Inferior parietal cortex (tissue), 1 donor: ENCODE measurements around the gene EMP2.
"Not testable (repeated sequence)": the region's sequence is repeated elsewhere in the genome, so short reads cannot be mapped to it uniquely, and the experiment has no call there.

ENCODE experiments used
- DNase-seq: peaks from one replicate; pipeline ENCODE4 v3.0.0-alpha.2; 2016; ENCODE audit errors: extremely low spot score

The EMP2 gene

DNA sequence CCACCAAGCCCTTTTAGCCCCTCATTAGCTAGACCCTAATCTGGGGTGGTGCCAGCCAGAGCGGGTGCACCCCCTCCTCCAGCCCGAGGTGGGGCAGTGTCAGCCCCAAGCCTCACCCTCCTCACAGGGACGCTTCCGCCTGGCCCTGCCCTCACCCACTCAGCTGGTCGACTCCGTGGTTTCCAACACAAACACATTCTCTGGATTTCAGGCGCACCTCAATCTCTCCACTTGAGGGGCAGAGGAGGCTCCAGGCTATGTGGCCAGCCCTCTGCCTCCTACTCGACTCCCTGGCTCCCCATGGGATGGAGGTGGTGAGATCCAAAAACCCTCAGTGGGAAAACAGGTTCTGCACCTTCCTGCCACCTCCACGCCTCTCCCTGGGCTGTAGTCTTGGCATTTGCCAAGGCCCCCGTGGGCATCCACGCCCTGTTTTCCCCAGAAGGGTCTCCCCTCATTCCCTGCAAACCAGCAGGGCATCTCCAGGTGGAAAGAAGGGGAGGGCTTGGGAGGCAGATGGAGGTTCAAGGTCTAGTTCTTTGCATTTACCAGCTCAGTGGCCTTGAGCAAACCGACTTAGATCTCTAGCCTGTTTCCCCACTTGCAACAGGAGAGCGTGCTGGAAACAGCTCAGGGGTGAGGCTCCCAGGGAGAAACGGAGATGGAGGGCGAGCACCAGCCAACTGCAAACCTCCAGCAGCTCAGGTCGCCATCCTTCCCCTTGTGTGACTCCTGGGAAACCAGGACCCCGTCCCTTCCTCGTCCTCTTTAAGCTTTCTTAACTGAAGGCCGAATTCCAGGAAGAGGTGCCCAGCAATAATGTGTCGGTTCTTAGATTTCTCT lies 1.7 kb downstream of the EMP2 start:
- no peak for DNase-seq

DNA sequence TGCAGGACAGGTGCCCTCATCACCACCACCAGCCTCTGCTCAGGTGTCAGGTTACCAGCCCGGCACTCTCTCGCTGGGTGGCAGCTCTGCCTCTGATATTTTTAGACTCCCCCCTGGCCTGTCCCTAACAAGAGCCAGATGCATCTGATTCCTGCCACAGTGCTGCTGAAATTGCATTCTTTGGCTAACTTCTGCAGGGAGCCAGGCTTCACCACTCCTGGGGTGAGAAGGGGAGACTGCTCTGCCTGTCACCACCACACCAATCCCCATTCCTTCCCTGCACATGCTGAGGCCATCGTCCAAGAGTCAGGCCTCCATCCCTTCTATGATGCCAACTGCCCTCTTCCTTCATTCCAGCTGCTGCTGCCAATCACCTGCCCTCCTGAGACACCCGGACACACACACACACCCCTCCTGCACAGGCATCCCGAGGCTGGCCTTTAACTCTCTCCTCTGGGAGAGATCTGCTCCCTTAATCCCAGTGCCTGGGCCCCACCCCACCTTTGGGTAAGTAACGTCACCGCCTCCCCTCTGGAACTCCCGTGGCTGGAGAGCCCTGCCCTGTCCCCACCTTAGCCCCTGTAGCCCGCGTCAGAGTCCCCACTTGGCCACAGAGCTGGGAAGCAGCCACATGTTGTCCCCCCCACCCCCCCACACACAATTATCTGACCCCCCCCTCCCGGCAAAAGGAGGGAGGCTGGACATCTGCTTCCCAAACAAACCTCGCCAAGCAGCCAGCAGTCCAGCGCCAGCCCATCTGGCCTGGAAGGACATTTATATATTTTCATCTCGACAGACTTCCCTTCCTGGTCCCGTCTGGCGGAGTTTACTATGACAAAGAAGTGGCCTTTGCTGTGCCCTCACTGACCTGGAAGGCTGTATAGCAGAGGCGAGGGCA lies 2.8 kb downstream of the EMP2 start:
- DNase-seq: no peak

DNA sequence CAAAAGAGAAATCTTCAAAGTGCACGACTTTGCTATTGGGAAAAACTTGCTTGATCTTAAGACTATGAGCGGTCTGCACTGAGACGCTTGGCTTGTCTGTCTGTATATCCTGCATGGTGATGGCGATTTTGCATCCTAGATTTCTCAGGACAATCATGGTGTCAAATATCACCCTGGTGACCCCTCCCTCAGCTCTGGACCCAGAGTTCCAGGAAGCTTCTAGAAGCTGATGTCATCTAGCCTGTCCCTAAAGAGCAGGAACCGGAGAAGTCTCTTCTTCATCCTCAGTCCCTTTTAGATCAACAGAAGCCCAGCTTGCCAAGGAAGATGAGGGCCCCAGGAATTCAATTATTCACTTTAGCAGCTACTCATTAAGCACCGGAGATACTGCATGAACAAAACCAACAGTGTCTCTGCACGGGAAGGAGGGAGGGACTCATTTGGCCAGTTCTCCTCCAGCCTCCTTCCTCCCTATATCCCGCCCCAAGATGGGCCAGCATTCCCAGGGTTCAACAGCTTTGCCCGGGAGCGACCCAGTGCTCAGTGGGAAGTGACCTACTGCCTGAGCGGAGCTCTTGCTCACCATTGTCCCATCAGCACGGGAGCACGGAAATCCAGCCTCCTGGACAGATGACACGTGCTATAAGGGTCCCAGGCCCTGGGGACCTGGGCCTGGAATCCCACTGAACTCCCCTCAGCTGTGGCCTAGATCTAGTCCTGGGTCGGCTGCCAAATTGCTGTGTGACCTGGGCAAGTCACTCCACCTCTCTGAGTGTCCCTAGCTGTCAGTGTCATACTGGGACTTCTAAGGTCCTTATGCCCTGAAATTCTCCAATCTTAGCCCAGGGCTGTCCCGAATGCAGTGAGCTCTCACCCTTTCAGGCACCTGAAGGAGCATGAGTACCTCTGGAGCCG lies 3.8 kb downstream of the EMP2 start:
- DNase-seq: no peak

DNA sequence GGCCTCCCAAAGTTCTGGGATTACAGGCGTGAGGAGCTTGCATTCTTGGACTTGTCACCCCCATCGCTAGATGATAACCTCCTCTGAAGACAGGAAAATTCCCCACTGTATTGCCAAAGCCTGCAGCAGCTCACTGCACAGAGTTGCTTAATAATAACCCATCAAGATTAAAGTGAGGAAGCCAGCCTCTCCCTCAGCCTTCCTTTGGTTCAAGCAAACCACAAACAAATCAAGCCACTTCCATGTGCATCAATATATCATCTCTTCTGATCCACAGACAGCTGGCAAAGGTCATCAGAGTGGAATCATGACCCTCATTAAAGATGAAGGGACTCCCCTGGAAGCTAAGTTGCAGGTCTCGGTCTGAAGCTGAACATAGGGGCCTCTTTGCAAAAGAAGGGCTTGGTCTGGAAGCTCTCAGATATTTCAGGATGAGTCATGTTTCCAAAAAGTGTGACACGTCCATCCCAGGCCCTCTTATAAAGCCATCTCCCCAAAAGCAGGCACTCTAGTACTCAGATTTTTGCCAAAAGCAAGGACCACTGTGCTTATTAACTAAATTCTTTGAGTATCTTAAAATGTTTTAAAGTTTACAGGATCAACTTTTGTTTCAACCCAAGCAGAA lies 4.8 kb downstream of the EMP2 start:
- no peak for DNase-seq

DNA sequence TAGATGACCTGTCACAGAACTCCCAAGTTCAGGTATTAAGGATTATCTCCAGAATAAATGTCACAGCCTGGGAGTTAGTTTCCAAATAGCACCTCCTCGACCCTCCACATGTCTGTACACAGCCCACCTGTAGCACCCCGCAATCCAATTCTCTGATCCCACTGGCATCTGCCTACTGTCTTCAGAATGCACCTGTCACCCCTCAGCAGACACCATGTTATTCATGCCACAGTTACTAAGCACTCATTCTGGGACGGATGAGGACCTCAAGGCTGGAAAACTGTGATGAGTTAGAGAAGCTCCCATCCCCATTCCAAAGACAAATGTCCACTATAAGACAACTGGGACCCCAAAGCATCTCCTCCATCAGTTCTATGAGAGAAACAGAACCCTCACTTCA lies 7.8 kb downstream of the EMP2 start:
- no peak for DNase-seq

DNA sequence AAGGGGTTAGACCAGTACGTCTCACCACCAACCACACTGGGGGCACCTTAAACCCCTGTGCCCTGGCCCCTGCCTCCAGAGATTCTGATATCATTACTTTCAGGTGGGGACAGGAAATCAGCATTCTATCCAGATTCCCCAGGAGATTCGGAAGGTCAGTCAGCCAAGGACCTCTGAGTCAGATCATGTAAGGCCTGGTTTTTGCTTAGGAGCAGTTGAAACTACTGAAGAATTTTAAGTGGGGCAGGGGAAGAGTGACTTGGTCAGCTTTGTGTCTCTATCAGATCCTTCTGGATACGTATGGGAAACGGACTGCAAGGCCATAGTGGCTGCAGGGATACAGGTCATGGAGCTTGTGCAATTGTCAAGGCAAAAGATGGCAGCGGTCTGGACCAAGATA lies 9.0 kb downstream of the EMP2 start:
- DNase-seq: no peak

DNA sequence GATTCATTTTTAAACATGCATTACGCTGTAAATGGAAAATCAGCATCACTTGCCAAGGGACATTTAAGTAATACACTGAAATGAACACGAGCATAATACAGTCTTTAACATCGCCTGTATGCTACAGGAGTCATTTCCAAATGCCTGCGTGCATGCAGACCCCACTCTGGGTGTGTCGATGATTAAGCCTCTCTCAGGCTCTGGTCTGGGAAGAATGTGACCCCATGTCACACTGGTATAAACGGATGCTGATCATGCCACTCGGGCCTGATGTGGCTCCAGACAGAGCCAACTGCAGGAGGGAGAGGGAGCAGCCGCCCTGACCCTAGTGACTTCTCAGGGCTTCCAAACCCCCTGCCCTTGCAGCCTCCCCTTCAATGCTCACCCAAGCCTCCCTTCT lies 10.8 kb downstream of the EMP2 start:
- DNase-seq: no peak

DNA sequence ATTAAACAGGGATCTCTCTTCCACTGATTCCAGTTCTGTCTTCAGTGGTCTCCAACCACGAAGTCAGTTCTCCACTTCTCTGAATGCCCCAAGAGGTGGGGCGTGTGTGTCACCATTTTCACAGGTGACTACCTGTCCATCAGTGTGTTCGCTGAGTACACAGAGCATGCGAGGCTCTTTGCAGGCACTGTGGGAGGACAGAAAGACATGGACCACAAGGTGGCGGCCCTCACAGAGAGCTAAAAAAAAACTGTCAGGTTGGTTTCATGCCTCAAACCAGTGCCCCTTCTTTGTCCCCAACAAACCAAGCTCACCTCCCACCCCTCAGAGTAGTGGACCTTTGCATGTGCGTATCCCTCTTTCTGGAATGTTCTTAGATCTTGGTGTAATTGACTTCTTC lies 13.8 kb downstream of the EMP2 start:
- no peak for DNase-seq

DNA sequence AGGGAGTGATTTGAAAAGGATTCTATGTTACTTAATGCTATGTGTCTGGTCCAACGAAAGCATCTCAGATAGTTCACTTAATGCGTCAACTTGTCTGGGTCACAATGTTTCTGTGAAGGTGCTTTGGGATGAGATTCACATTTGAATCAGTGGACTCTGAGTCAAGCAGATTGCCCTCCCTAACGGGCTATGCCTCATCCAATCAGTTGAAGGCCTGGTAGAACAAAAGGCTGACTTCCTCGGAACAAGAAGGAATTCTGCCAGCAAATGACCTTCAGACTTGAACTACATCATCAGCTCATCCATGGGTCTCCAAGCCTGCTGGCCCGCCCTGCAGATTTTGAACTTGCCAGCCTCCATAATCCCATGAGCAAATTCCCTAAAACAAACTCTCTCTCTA lies 15.2 kb downstream of the EMP2 start:
- no peak for DNase-seq

DNA sequence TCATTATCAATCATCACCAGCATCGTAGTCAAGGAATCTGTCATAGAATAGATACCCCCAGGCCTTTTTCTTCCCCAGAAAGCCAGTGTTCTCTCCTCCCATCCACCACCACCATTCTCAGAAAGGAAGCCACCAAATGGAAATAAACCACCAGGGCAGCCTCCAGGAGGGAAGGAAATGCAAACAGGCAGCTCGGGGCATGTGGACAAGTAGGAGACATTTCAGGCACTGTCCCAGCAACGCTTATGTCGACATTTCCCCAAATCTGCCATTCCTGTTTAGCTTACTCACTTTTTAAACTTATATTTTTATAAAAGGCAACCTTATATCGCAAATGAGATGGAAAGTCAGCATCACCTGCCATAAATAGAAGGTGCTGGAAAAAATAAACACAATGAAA lies 15.8 kb downstream of the EMP2 start:
- DNase-seq: no peak

DNA sequence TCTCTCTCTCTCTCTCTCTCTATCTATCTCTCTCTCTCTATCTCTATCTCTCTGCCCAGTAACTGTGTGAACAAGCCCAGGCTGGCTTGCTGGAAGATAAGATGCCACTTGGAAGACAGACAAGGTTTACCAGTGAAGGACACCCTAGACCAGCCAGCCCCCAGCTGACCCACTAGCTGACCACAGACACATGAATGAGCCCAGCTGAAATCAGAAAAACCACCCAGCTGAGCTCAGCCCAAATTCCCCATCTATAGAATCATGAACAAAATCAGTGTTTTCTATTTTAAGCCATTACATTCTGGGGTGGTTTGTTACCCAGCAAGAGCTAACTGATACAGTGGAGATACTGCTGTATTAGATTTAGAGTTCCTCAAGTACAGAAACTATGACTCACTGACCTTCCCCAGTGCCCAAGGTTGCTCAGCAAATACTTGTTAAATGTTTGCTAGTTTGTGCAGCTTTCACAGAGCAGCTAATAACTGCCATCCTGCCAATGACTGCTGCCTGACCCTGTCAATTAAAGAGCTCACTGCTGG lies 18.0 kb downstream of the EMP2 start:
- no peak for DNase-seq

DNA sequence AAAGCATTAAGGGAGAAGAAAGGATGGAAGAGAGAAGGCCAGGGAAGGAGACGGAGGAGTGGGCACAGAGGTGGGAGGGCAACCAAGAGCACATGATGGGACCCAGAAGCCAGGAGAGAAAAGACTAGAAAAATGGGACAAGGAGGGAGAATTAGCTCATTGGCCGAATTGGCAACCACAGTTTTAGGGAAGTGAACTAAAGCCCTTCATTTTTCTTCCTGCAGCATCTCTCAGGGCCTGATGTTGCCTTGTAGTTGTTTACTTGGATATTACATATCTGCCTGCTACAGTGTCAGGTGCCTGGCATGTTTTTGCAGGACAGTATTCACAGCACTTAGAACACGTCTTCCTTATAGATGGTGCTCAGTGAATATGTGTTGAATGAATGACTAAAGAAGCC lies 19.0 kb downstream of the EMP2 start:
- no peak for DNase-seq

DNA sequence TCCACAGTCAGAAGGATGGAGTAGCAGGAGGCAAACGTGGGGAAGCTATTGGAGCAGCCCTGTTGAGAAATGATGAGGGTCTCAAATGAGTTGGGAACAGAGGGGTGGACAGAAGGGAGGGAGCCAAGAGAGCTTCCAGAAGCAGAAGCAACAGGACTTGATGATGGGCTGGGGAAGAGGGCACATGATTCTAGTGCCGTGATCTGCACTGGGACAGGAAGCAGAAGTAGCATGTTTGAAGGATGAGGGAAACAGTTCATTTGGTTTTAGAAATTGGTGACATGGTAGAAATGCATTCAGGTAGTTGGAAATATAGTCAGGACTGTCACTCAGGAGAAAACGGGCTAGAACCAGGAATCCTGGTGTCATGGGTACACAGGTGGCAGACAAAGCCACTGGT lies 19.4 kb downstream of the EMP2 start:
- no peak for DNase-seq

DNA sequence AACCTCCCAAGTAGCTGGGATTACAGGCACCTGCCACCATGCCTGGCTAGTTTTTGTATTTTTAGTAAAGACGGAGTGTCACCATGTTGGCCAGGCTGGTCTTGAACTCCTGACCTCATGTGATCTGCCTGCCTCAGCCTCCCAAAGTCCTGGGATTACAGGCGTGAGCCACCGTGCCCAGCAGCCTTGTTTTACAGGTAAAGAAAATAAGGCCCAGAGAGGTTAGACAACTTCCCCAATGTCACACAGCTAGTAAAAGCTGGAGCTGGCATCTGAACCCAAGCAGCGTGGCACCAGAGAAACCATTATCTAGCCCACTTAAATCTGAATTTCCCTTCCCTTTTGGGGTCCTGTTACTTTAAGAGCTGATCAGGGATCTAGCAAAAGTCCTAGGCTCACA lies 20.6 kb downstream of the EMP2 start:
- DNase-seq: not testable (repeated sequence)

DNA sequence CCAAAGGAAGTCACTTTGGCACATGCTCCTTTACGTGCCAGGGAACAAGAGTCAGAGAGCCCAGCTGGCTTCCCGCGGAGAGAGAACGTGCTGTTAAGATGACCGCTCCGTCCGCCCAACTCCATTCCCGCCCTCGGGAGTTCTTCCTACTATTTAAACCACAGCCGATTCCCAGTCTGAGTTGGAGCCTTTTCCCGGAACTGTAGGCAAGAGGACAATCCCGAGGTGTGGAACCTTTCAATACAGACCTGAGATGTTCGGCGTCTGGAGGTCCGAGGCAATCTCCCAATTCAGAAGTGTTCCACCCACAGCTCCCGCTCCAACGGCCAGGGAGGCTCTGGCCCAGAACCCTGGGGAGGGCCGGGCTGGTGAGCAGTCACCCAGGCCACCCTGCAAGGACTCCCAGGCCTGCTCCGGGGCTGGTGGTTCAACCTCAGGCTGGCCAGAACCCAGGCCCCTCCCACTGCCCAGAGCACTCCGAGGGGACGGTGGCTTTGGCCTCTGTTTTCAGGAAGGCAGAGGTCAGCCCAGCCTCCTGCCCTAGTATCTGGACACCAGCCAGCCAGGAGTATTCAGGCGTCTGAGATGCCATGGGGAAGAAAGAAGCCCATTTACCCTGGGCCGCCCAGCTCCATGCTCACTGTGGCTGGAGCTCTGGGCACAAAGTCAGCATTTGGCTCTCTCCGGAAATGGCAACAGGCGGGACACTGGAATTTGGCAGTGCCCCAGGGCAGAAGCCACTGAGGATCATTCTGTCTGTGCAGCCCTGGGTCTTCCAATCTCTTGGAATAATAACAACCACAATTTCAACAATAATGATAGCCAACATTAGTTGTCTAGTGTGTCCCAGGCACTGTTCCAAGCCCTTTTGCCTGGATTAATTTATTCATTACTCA lies 21.4 kb downstream of the EMP2 start:
- peak; percentile 11 for DNase-seq

DNA sequence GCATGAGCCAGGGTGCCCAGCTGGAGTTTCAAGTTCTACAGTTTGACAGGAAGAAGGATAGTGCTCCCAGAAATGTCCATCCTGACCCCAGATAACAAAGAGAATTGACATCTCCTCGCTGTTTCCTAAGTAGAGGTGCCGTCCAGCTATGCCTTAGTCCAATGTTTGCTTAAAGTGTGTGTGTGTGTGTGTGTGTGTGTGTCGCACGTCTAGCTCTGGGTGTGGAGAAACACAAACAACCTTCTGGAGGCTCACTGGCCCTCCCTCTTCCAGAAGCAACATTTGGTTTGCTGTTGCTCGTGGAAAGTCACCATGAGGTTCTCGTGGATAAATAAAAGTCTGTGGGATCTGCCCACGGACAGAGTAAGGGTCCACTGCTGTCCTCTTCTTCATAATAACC lies 22.1 kb downstream of the EMP2 start:
- no peak for DNase-seq

DNA sequence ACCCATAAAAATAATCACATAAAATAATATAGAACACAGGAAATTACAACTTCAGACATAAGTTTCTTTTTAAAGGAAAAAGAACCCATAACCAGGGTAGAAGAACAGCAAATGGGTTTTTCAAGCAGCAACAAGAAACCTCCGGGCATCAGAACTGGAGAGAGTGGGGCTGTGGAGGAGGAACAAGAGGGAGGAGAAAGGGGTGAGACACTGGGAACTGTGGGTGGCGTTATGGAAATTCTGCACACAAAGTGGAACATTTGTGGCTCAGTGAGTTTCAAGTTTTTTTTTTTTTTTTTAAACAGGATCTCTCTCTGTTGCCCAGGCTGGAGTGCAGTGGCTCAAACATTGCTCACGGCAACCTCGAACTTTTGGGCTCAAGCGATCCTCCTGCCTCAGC lies 22.6 kb downstream of the EMP2 start:
- no peak for DNase-seq

DNA sequence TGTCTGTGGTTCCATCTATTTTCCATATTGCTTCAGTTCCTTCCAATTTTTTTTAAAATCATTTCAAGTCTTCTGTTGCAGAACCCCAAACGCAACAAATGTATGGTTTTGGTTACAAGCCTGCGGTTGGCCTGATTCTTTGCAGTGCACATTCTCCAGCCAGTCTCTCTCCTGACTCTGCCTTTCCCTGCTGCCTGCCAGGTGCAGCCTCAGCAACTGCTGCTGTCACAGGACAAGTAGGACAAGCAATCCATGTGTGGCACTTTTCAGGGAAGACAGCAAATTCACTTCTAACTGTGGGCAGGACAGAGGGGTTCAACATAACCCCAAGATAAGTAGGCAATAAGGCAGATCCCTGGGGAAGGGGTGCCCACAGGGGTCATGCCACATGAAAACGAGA lies 24.2 kb downstream of the EMP2 start:
- DNase-seq: no peak

DNA sequence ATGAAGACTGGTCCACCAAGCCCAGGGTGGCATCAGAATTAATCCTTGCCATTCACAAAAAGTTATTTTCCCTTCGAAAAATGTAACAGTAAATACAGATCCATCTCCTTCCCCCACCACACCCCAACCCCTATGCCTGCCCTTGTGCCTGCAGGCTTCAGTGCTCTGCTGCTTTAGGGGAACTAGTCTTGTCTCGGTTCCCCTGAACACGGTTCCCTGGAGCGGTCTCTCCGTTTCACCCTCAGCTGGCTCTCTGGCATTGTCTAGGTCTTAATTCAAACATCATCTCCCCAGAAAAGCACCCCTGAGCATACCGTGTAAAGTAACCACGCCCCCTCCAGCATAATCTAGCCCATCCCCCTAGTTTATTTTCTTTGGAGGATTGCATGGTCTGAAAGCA lies 25.8 kb downstream of the EMP2 start:
- DNase-seq: no peak

DNA sequence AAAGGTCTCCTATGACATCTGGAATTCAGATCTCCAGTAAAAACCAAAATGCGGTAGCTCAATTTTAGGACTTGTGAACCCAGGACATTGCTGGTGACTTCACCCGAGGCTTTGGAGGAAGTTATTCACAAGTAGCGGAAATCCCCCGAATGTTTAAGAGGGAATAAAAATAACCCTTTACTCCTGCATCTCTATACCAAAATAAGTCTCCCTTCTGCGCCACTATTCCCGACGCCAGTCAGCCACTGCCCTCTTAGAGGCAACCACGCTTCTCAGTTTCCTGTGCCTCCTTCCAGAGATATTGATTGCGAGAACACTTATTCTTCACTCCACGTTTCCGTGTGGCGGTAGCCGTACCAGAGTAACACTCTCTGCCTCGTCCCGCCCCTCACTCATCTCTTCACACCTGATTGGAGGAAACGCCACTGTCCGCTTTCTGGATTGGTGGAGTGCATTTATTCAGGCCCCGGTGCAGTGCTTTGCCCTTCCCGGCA lies 27.4 kb downstream of the EMP2 start:
- DNase-seq: peak; percentile 12
